Midbrain (tissue), 1 donor: ENCODE results near the gene TENM4.
"Not testable (repeated sequence)": the region's sequence is repeated elsewhere in the genome, so short reads cannot be mapped to it uniquely, and the experiment has no call there.

ENCODE experiments used
- DNase-seq: peaks from one replicate; lab custom pipeline; 2025; lab: John Stamatoyannopoulos, UW

TENM4 gene

DNA sequence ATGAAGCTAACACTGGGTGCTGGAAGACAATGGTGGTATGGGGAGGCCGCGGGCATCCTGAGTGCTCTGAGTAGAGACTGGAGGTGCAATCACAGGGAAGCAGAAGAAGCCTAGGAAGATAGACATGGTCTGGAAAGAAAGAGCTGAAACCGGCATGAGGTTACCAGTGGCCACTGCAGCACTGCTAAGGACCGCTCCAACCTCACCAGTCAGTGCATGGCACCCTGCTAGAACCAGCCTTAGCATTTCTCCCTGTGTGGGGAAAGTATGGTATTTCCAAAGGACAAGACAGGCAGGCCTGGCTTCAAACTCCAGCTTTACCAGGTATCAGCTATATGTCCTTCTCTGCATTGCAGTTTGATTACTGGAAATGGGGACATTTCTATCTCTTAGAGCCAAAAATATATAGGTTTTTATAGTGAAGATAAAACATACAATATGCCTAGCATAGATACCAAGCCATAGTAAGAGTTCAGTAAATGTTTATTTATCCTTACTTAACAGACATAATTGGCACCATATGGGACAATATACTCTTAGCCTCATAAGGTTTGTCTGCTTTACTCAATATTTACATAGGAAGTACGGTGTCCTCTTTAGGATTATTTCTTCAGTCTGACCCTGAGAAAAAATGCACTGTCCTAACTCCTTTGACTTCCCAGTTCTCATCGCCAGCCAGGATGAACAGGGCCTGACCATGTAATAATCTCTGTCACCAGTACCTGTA is 231.1 kb downstream of the TENM4 start:
- no peak for DNase-seq

DNA sequence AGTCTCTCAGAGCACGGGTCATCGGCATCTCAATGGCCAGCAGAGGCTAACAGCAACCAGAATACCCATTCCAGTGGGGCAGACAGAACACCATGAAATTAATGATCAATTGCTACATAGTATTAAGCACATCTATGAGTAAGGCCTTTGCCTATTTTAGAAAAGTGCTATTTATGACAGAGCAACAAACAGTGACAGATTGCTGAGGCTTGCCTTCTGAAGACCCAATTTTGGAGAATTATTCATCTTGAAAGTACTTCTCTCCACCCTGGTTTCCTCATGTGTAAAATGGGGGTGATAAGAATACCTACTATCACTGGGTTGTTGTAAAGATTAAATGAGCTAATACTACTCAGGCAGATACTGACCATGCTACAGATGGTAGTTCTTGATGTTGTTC is 232.7 kb downstream of the TENM4 start:
- DNase-seq = no peak

DNA sequence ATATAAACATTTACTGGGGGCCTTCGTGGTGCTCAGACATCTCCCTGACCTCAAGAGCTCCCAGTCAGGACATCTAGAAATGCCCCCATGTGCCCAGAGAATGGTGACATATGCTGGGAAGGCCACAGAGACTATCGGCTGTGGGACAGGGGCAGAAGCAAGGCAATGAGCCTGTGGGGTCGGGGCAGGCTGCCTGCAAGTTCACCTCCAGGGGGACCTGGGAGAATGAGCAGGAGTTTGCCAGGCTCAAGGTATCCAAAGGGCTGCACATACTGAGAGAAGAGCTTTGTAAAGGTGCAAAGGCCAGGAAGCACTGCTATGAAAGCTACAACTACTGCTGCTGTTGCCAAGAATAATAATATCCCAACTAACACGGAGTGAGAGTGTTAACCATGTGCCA is 233.9 kb downstream of the TENM4 start:
- no peak for DNase-seq

DNA sequence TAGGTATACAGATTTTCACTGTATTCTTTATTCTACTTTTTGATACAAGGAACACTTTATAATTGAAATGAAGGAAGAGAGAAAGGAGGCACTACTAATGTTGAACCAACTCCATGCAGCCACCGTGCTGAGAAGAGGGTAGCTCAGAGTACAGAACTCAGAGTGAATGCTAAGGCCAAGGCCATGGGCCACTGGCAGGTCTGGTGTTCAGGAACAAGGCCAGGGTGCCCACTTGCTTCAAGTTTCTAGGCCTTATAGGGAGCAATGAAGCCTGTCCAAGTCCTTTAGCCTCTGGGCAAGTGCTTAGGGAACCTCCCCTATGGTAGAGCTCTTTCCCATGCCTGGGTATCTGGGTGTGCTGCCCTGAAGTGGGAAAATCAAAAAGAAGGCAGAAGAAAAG is 235.0 kb downstream of the TENM4 start:
- no peak for DNase-seq

DNA sequence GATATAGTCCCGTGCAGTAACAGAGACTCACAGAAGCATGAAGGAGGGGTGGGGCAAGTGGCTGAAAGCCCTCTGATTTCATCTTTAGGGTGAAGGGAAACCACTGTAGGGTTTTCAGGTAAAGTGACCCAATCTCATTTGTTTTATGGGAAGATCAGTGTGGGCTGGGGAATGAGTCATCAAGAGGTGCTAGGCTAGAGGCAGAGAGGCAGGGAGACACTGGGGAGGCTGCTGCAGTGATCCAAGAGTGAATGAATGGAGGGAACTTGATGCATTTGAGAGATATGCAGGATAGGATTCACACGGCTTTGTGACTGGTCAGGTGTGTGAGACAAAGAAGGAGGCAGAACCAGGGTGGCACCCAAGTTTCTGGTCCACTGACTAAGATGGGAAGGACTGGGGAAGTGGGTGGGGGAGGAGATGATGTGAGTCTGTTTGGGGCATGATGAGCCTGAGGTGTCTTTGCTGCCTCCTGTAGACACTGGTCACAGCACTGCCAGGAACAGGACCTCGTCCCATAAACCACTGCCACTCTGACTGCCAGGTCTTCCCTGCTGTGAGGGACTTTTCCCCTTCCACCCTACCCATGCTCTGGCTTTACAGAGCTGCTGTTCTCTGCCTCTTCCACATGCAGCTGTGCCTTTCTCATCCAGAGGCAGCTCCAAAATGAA is 239.0 kb downstream of the TENM4 start:
- no peak for DNase-seq

DNA sequence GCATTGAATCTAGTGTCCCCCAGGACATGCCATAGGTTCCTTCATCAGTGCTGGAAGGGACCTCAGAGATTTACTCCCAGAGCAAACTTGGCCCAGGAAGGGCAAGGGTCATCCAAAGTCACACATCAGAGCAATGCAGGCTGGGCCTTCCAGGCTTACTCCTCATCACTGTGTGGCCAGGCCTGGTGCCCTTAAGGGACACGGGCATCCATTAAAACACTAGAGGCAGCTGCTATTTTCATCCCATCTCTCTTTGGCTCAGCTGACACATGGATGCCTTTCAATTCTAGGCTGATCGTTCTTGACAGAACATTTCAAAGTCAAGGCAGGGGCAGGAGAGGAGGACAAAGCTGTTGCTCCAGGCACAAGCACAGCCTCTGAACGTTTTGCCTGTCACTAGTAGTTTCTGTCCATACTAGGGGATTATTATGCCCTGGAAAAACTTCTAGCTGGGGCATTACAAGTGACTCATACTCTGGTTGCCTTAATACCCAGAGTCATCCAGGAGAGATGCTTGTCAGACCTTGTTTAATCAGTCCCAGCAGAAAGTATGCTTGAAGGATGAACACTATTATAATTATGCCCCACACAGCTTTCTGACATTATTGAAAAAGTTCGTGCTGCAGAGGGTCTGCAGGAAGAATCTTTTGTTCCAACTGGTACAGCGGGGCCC is 240.3 kb downstream of the TENM4 start:
- no peak for DNase-seq

DNA sequence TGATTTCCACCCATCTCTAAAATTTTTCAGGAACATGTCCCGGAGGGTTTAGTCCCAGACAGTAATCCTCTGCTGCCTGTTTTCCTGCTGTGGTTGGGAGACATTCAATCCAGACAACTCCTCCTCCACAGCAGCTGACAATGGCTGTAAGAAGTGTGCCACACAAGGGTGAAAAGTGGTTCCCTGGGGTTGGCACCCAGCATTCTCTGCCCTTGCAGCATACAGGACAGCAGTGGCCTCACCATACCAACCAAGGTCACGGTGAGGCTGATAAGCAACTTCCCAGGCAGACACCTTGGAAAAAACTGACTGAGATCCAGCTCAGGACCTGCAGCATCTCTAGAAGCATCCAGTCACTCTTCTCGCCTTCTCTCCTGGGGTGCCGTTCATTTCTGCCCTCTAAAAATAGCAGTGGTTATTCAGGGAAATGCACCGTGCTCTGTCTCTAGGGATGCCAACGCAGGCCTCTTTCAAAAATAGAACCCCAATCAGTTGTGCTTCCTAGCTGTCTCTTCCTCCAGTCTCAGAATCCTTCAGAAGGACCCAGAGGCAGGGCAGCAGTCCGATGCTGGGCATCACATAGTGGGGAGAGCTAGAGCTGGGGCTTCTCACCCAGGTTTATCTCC is 241.0 kb downstream of the TENM4 start:
- DNase-seq = peak; percentile 2

DNA sequence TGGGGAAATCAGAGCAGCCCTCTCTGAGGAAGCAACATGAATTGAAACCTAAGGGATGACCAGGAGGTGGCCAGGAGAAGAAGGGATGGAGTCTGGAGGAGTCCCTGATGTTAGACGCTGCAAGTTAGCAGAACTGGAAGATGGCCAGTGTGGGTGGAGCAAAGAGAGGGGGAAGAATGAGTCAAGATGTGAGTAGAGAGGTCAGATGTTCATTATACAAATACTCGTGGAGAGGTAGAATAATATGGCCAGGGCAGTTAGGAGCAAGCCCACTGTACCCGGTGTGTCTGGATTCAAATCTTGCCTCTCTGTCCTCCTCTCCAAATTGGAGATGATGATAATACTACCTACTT is 242.0 kb downstream of the TENM4 start:
- no peak for DNase-seq

DNA sequence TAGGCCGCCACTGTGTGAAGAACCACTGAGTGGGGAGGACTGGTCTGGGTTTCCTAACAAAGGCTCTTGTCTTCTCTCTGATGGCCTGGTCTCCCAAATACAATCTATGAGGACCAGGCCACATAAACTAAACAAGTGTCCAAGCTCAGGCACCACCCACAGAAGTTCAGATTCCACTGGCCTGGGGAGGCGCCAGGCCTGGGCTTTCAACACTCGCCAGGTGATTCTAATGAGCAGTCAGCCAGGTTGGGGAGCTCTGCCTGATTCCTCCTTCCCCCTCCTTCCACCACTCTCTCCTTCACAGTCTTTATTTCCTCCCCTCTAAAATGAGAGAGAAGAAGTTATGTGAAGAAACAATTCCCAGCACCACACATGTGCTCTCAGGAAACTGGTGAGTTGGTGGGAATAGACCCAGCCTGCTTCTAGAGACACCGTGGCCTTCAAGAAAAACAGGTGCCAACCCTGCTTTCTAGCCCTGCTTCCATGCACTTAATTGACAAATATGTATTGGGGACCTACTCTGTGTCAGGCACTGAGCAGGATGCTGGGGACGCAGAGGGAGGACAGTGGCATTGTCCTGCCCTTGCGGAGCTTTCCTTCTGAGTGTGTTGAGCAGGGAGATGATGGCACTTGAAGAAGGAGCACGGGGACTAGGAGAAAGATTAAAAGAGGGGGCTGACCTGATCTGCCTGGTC is 242.5 kb downstream of the TENM4 start:
- DNase-seq = no peak

DNA sequence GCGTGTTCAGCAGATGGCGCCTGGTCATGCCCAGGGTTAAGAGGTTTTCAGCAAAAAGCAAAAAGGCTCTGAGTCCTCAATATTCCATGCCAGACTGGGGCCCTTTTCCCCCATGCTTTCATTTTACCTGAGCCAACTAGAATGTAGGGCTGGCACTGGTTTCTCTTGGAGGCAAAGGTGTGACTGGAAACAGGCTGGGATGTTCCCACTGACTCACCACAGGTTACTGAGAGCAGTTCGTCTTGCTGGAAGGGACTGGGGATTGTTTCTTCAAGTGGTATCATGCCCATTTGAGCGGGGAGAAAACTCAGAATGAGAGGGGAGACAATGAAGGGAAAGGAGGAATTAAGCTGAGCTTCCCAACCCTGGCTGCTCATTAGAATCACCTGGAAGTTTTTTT is 243.9 kb downstream of the TENM4 start:
- DNase-seq = no peak

DNA sequence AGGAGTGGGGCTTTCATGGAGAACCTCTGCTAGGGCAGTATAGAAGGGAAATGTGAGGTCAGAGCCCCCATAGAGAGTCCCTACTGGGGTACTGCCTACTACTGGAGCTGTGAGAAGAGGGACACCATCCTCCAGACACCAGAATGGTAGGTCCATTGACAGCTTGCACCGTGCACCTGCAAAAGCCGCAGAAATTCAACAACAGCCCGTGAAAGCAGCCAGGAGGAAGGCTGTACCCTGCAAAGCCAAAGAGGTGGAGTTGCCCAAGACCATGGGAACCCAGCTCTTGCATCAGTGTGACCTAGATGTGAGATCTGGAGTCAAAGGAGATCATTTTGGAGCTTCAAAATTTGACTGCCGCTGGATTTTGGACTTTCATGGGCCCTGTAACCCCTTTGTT is 245.6 kb downstream of the TENM4 start:
- no peak for DNase-seq

DNA sequence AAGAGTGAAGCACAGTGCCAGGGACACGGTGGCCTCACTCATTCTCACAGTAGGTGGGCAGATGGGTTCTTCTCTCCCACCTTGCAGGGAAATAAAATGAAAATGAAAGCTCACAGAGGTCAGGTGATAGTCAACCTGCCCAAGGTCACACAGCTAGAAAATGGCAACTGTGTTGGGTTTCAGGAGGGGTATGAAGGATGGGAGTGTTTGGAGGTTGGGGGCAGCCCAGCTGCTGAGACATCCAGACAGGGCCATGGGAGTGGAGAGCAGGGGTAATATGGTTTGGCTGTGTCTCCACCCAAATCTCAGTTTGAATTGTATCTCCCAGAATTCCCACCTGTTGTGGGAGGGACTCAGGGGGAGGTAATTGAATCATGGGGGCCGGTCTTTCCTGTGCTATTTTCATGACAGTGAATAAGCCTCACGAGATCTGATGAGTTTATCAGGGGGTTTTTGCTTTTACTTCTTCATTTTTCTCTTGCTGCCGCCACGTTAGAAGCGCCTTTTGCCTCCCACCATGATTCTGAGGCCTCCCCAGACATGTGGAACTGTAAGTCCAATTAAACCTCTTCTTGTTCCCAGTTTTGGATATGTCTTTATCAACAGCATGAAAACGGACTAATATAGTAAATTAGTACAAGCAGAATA is 247.0 kb downstream of the TENM4 start:
- no peak for DNase-seq

DNA sequence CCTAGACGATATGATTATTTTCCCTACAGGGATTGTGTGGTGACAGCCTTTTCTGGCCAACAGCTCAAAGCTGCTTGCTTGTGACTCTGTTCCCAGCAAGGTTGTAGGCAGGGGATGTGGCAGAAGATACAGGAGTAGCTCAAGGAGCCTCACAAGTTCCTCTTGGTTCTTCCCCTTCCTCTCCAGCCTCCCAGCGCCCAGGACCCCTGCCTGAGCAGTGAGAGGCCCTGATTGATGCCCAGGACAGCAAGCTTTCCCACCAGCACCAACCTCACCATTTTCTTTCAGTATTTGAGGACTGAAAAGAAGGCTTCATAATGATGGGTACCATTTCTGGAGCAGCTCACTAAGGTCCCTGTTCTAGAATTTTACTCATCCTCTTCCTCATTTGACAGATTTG is 248.0 kb downstream of the TENM4 start:
- DNase-seq = no peak

DNA sequence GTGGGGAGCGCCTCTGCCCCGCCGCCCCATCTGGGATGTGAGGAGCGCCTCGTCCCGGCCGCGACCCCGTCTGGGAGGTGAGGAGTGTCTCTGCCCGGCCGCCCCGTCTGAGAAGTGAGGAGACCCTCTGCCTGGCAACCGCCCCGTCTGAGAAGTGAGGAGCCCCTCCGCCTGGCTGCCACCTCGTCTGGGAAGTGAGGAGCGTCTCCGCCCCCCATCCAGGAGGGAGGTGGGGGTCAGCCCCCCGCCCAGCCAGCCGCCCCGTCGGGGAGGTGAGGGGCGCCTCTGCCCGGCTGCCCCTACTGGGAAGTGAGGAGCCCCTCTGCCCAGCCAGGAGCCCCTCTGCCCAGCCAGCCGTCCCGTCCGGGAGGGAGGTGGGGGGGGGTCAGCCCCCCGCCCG is 249.1 kb downstream of the TENM4 start:
- not testable (repeated sequence) for DNase-seq

DNA sequence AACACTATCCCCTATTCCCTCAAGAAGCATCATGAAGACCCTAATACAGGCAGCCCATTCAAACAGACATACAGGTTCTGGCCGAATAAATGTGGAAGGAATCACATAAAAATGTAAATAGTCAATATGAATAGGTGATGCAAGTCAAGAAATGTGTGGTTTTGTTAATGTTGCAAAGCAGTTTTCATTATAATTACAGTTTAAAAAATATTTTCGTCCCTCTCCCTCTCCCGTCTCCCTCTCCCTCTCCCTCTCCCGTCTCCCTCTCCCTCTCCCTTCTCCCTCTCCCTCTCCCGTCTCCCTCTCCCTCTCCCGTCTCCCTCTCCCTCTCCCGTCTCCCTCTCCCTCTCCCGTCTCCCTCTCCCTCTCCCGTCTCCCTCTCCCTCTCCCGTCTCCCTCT is 250.3 kb downstream of the TENM4 start:
- DNase-seq = not testable (repeated sequence)

DNA sequence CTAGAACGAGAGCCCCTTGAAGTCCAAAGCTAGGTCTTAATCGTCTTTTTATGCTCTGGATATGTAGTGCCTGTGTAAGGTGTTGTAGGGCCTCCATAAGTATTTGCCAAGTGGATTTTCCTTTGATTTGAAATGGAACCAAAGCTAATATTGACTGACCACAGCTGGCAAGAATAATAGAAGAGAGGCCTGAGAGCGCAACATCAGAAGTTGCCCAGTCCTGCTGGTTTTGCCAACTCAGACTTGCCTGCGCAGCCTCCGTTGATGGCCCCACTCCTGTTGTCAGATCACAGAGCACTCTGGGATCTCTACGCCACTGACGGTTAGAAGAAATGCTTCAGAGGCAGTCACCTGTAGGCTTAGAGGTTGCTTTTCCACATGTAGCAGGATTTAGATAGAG is 251.2 kb downstream of the TENM4 start:
- no peak for DNase-seq

DNA sequence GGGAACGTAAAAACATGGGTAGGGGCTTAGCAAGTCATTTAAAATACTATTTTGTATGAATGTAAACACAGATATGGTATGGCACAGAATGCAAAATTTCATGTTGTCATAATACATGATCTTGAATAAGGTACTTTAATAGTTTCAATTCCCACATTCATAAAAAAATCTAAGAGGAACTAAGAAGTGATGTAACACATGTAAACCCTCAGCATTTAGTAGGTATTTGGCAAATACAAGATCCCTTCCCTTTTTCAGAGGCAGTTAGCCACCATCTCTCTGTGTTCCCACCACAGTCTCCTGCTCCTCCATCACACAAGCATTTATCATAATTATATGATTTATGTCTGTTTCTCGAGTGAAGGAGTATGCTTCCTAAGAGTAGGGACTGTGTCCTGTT is 251.8 kb downstream of the TENM4 start:
- no peak for DNase-seq

DNA sequence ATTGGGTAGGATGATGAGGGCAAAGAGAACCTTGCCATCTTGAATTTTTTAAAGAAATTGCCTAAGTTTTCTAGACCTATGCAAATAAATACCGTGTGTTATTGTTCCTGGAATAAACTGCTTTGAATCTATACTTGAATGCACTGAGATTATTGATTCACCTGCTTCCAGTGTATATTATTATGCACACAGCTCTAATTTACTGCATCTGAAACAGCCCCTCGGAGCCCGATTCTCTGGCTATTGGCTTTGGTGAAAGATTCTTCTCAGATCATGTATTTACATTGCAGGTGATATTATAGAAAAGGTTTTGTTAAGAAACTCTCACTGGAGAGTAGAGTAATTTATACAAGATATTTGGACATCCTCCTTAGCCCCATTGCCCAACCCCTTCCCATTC is 254.2 kb downstream of the TENM4 start:
- no peak for DNase-seq

DNA sequence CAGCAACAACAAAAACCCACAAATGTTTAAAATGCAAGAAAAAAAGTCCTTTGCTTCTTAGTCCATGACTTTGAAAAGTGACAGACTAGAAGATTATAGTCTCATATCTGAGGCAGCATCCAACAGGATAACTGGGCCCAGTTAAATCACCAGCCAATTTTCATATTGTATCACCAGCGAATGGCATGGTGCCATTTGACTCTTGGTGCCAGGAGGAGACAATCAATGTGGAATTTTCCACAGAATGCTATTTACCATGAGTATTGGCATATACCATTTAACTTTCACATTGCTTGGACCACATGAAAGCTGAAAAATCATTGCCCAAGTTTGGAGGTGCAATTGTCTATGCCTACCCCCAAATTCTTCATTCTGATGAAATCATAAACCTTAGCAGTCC is 255.5 kb downstream of the TENM4 start:
- no peak for DNase-seq

DNA sequence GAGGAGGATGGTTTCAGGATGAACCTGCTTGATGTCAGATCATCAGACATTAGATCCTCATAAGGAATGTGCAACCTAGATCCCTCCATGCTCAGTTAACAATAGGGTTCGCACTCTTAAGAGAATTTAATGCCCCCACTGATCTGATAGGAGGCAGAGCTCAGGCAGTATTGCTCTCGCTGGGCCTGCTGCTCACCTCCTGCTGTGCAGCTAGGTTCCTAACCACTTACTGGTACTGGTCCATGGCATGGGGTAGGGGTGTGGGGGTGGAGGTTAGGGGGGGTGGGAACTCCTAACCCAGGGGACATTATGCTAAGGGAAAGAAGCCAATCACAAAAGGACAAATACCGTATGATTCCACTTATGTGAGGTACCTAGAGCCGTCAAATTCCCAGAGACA is 256.5 kb downstream of the TENM4 start:
- DNase-seq = no peak

DNA sequence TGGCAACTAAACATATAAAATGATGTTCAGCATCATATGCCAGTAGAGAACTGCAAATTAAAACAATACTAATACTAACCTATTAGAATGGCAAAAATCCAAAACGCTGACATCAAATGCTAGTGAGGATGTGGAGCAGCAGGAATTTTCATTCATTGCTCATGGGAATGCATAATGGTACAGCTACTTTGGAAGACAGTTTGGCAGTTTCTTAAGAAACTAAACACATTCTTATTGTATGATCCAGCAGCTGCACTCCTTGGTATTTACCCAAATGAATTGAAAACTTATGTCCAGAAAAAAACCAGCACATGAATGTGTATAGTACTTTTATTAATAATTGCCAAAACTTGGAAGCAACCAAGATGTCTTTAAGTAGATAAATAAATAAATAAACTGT is 258.0 kb downstream of the TENM4 start:
- DNase-seq = no peak

DNA sequence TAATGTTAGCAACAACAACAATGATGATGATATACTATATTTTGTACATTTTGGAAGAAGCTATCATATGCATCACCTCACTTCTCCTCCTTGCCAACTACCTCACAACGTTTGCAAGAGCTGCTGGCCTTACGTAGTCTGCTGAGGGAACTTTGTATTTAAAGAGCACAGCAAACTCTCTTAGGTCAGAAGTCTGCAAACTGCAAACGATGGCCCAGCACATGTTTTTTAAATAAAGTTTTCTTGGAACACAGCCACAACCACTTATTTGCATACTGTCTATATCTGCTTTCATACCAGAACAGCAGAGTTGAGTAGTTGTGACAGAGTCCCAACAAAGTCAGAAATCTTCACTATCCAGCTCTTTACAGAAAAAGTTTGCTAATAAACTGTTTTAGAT is 261.7 kb downstream of the TENM4 start:
- DNase-seq = no peak
